RWPE2 (cell line): ENCODE measurements around the gene CBX8.
A peak's percentile ranks its signal among the peaks of the same experiment; 100 is the strongest.

ENCODE experiments used
- ATAC-seq: fragments of 200-7000 bp; cut with Tn5 transposase; 3 replicates; pipeline ENCODE4 v1.9.1; 2021; ENCODE audit warnings: low read depth
- DNase-seq: peaks from one replicate; pipeline ENCODE4 v3.0.0-alpha.2; 2020; ENCODE audit warnings: low spot score
- H3K27ac ChIP-seq: fragments of 450-650 bp; 2 replicates; pipeline ENCODE4 v1.5.1; 2017; ENCODE audit warnings: mild to moderate bottlenecking; ENCODE audit not compliant: poor library complexity, severe bottlenecking
- H3K27me3 ChIP-seq: fragments of 250-450 bp; sonication (Bioruptor Pico); 2 replicates; pipeline ENCODE4 v1.5.1; 2021; ENCODE audit warnings: mild to moderate bottlenecking, moderate library complexity; ENCODE audit not compliant: insufficient read depth, poor library complexity, severe bottlenecking
- H3K36me3 ChIP-seq: fragments of 250-450 bp; sonication (Bioruptor Pico); 2 replicates; pipeline ENCODE4 v1.5.1; 2020; ENCODE audit warnings: low read depth, mild to moderate bottlenecking, moderate library complexity
- H3K4me1 ChIP-seq: fragments of 250-450 bp; sonication (Bioruptor Pico); 2 replicates; pipeline ENCODE4 v1.5.1; 2021; ENCODE audit warnings: mild to moderate bottlenecking, moderate library complexity; ENCODE audit not compliant: insufficient read depth, poor library complexity, severe bottlenecking
- H3K4me3 ChIP-seq: fragments of 250-450 bp; sonication (Bioruptor Pico); 2 replicates; pipeline ENCODE4 v1.5.1; 2021; ENCODE audit warnings: mild to moderate bottlenecking, moderate library complexity; ENCODE audit not compliant: severe bottlenecking
- H3K9me3 ChIP-seq: fragments of 250-450 bp; sonication (Bioruptor Pico); 2 replicates; pipeline ENCODE4 v1.5.1; 2021; ENCODE audit warnings: mild to moderate bottlenecking, moderate library complexity; ENCODE audit not compliant: severe bottlenecking
- TF ChIP-seq, protein P1 (sequence below): fragments of 450-650 bp; IDR thresholded peaks from one replicate; pipeline ENCODE4 v1.5.1; 2017; ENCODE audit warnings: mild to moderate bottlenecking, moderate library complexity; ENCODE audit not compliant: poor library complexity, severe bottlenecking

The CBX8 gene

DNA sequence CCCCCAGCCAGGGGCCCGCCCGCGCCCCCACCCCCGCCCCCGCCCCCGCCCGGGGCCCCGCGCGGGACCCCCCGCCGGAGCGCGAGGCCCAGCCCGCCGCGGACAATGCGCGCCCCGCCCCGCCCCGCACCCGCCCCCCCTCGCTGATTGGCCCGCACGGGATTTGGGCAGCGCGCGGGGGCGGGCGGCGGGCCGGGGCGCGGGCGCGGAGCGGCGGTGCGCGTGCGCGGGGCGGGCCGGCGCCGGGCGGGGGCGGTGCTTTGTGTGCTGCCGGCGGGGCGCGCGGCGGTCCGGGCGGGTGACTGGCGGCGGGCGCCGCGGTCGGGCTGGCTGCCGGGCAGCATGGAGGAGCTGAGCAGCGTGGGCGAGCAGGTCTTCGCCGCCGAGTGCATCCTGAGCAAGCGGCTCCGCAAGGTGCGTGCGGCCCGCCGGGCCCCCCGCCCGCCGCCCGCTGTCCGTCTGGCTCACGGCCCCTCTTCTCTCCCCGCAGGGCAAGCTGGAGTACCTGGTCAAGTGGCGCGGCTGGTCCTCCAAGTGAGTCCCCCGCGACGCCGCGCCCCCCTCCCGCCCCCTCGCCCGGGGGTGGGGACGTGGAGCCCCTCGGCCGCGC is 18.9 kb downstream of the CBX8 start, which contains the start of gene CBX2:
CBX2 (plus strand) TSS at position 255 of the 610 bp plus-strand sequence; CDS start at position 343, 88 bp downstream.
- ATAC-seq (peak; percentile 65), DNase-seq (no peak)
- peak within 1 kb of the TSS; percentile 95 for H3K4me3 ChIP-seq
- H3K36me3 ChIP-seq = peaks cover 10% of the 10 kb centered on the region
- H3K9me3 ChIP-seq = no peaks in the 10 kb centered on the region
- no peaks in the 10 kb centered on the region for H3K4me1 ChIP-seq
- H3K27me3 ChIP-seq = peaks cover 44% of the 10 kb centered on the region
- TF ChIP-seq, protein P1, sequence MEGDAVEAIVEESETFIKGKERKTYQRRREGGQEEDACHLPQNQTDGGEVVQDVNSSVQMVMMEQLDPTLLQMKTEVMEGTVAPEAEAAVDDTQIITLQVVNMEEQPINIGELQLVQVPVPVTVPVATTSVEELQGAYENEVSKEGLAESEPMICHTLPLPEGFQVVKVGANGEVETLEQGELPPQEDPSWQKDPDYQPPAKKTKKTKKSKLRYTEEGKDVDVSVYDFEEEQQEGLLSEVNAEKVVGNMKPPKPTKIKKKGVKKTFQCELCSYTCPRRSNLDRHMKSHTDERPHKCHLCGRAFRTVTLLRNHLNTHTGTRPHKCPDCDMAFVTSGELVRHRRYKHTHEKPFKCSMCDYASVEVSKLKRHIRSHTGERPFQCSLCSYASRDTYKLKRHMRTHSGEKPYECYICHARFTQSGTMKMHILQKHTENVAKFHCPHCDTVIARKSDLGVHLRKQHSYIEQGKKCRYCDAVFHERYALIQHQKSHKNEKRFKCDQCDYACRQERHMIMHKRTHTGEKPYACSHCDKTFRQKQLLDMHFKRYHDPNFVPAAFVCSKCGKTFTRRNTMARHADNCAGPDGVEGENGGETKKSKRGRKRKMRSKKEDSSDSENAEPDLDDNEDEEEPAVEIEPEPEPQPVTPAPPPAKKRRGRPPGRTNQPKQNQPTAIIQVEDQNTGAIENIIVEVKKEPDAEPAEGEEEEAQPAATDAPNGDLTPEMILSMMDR = no peak
- no peak within 1 kb of the TSS for H3K27ac ChIP-seq

DNA sequence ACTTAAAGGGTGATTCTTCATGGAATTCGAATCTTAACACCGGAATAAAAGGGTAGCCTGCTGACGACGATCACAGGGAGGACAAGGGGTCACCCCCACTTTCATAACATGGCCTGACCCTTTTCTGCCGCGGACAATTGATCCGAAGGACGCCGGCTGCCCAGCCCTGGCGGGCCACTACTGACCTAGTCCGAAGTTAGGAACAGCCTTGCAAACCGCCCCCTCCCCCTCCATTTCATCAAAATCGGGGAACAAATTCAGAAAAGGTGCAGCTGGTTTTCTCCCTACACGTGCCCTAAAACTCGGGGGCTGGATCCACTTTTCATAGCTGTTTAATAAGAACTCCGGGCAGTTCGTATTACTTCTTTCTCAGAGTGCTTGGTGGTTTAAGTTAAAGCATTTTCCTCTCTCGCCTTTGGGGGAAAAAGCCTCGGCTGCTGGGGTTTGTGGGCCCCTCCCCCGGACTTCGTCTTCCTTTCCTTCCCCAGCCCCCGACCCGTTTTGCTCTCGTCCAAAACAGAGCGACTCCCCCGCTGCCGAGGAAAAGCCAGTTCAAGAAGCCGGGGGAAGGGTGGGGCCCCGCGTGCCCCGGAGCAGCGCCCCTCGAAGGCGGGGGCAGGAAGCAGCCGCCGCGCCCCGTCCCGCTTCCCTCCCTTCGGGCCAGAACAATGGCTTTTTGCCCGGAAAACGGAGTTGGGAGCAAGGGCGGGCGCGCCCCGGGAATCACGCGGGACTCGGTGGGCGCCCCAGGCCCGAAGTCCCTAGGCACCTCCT is 19.6 kb downstream of the CBX8 start:
- peak overlapping the region; percentile 39 for H3K4me3 ChIP-seq
- TF ChIP-seq, protein P1 = peak; percentile 37
- ATAC-seq (peak; percentile 30; the same call in 2 of the 3 replicates), DNase-seq (no peak)
- no peaks in the 10 kb centered on the region for H3K4me1 ChIP-seq
- H3K27ac ChIP-seq = no peak overlapping the region
- peaks cover 51% of the 10 kb centered on the region for H3K27me3 ChIP-seq
- H3K36me3 ChIP-seq = peaks cover 10% of the 10 kb centered on the region
- no peaks in the 10 kb centered on the region for H3K9me3 ChIP-seq

DNA sequence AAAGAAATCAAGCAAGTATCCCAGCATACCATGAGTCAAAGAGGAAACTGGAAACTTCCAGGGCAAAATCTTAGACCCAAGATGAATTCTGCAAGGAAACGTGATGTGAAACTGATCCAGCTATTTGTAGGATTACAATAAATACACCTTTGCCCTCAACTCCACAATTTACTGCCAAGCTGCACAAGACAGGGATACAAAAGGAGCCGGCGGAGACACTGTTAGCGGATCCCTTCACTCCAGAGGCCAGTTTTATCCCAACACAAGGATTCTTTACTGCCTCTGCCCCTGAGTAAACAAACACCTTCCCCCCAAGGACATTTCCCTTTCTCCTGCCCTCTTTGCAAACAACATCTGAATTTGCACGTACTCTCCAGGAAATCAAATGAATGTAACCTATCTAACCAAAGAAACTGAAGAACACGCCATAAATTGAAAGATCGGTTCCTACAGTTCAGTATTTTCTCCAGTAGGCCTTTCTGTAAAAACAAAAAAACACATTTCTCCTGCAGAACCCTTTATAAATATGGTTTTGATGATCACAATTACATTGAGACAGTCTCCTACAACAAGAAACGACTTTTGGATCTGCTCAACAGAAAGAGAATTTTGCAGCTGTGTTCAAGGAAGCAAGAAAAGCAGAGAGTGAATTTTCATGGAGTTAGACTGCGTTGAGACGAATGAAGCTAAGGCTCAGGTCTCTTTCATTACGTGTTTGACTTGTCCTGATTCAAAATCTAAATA is 20.3 kb downstream of the CBX8 start:
- no peak overlapping the region for H3K27ac ChIP-seq
- H3K9me3 ChIP-seq = no peaks in the 10 kb centered on the region
- DNase-seq = no peak
- TF ChIP-seq, protein P1 = no peak
- peaks cover 10% of the 10 kb centered on the region for H3K36me3 ChIP-seq
- no peaks in the 10 kb centered on the region for H3K4me1 ChIP-seq
- no peak for ATAC-seq
- H3K27me3 ChIP-seq = peaks cover 51% of the 10 kb centered on the region
- no peak overlapping the region for H3K4me3 ChIP-seq

- Histone ChIP-seq H3K27ac (no peak overlapping the region), H3K27me3 (peaks cover 51% of the 10 kb centered on the region), H3K9me3 (no peaks in the 10 kb centered on the region), H3K36me3 (peaks cover 10% of the 10 kb centered on the region), H3K4me1 (no peaks in the 10 kb centered on the region), H3K4me3 (no peak overlapping the region)
- DNase-seq (no peak), ATAC-seq (no peak)
- TF ChIP-seq, protein P1 = no peak
Measured at GRCh38 chr17:79775632-79776031, 21.2 kb downstream of the CBX8 start.
